GM12878 (cell line): ENCODE measurements around the gene STK39.

ENCODE experiments used
- CHD2 ChIP-seq: IDR thresholded peaks from 2 replicates; pipeline ENCODE4 v1.6.1; 2011; ENCODE audit warnings: low read depth, low read length, improper control_type of control experiment, borderline replicate concordance
- JUND ChIP-seq: IDR thresholded peaks from 2 replicates; pipeline ENCODE4 v1.6.1; 2012; ENCODE audit warnings: low read depth, mild to moderate bottlenecking, low read length, improper control_type of control experiment, moderate library complexity
- POLR2AphosphoS2 ChIP-seq: IDR thresholded peaks from 2 replicates; pipeline ENCODE4 v1.6.1; 2011; ENCODE audit warnings: low read depth, mild to moderate bottlenecking, low read length, improper control_type of control experiment, moderate library complexity
- SPI1 ChIP-seq: IDR thresholded peaks from 2 replicates; pipeline ENCODE4 v1.6.1; 2011; ENCODE audit warnings: low read depth, mild to moderate bottlenecking, low read length, moderate library complexity, borderline replicate concordance; ENCODE audit not compliant: insufficient read depth
- TAF1 ChIP-seq: IDR thresholded peaks from 2 replicates; pipeline ENCODE4 v1.6.1; 2011; ENCODE audit warnings: mild to moderate bottlenecking, low read depth, low read length, borderline replicate concordance
- TF ChIP-seq, protein P1 (sequence below), 3 experiments: IDR thresholded peaks in 2 of 3; conservative IDR thresholded peaks in 1 of 3; 2 replicates each; pipeline ENCODE4 v1.5.1; 2011; ENCODE audit warnings: low read depth in 3 of 3, low read length in 3 of 3, mild to moderate bottlenecking in 3 of 3, control low read depth in 2 of 3, moderate library complexity in 2 of 3, inconsistent platforms in 1 of 3, mixed read lengths in 1 of 3; ENCODE audit not compliant: control insufficient read depth in 2 of 3, insufficient read depth in 1 of 3; ENCODE audit errors: extremely low read depth in 1 of 3

DNA sequence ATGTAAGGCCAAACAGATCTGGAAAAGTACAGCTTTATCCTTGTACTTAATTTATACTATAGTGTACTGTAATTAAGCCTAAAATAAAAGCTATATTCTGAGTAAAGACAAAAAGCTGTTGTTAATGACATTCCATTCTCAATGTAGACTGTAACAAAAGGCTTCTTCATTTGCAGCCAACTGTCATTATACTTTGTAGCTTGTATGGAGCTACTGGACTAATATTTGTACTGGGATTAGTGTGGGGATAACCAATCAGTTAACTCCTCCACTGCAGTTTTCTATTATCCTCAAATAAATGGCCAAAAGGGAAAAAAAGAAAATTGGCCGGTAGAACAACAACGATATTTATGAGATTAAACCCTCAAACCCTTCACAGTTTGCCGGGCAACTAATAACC lies 66.5 kb downstream of the STK39 start:
- TF ChIP-seq POLR2AphosphoS2 (no peak), JUND (no peak), CHD2 (no peak), TAF1 (no peak), SPI1 (no peak)
- TF ChIP-seq, protein P1, sequence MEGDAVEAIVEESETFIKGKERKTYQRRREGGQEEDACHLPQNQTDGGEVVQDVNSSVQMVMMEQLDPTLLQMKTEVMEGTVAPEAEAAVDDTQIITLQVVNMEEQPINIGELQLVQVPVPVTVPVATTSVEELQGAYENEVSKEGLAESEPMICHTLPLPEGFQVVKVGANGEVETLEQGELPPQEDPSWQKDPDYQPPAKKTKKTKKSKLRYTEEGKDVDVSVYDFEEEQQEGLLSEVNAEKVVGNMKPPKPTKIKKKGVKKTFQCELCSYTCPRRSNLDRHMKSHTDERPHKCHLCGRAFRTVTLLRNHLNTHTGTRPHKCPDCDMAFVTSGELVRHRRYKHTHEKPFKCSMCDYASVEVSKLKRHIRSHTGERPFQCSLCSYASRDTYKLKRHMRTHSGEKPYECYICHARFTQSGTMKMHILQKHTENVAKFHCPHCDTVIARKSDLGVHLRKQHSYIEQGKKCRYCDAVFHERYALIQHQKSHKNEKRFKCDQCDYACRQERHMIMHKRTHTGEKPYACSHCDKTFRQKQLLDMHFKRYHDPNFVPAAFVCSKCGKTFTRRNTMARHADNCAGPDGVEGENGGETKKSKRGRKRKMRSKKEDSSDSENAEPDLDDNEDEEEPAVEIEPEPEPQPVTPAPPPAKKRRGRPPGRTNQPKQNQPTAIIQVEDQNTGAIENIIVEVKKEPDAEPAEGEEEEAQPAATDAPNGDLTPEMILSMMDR (IDR thresholded peaks at IDR 0.05 in 2 of 3, conservative IDR thresholded peaks at IDR 0.05 in 1 of 3; ENCODE audit: control insufficient read depth in 2 of 3, extremely low read depth in 1 of 3, insufficient read depth in 1 of 3, low read depth in 3 of 3, low read length in 3 of 3), result no peak
